Transverse colon (tissue), 4 donors: Measurements from ENCODE around the gene DNAH3. TPM values are rescaled to one million over a fixed set of nuclear protein-coding genes. Genes with fewer than 3 reads are reported as not detected.

Source experiments
- DNase-seq: peaks from one replicate; pipeline ENCODE4 v3.0.0-alpha.2; 2019
- H3K27ac ChIP-seq, 4 donors: fragments of 200-600 bp; sonication (generic); 2 replicates each; pipeline ENCODE4 v1.5.1; 2016 to 2018; ENCODE audit warnings: inconsistent platforms in 4 of 4
- H3K27me3 ChIP-seq: fragments of 200-600 bp; sonication (generic); 2 replicates; pipeline ENCODE4 v1.5.1; 2017; ENCODE audit warnings: inconsistent platforms
- H3K36me3 ChIP-seq, 4 donors: fragments of 200-600 bp; sonication (generic); 2 replicates each; pipeline ENCODE4 v1.5.1; 2017 to 2019; ENCODE audit warnings: inconsistent platforms in 4 of 4
- H3K4me1 ChIP-seq, 4 donors: fragments of 200-600 bp; sonication (generic); 2 replicates each; pipeline ENCODE4 v1.5.1; 2017 to 2020; ENCODE audit warnings: inconsistent platforms in 4 of 4
- H3K4me3 ChIP-seq, 4 donors: fragments of 200-600 bp; sonication (generic); 1 replicate in 1 of 4; 2 replicates in 3 of 4; pipeline versions ENCODE4 v1.5.1 to v1.6.1; 2017 to 2019; ENCODE audit warnings: inconsistent platforms in 4 of 4
- H3K9me3 ChIP-seq, 2 donors: fragments of 200-600 bp; sonication (generic); 2 replicates each; pipeline ENCODE4 v1.5.1; 2017 to 2019; ENCODE audit warnings: inconsistent platforms in 2 of 2
- CTCF ChIP-seq, 5 experiments: fragments of 200-600 bp in 3 of 5; fragments of 450-650 bp in 2 of 5; sonication (generic) in 3 of 5; IDR thresholded peaks; 1 replicate in 2 of 5; 2 replicates in 3 of 5; pipeline ENCODE4 v1.5.1; 2016 to 2017; ENCODE audit warnings: antibody characterized with exemption in 5 of 5, inconsistent platforms in 3 of 5, mild to moderate bottlenecking in 2 of 5, moderate library complexity in 1 of 5
- EP300 ChIP-seq: sonication (generic); formaldehyde crosslinking; IDR thresholded peaks from one replicate; pipeline ENCODE4 v1.6.1; 2017; ENCODE audit warnings: antibody characterized with exemption, low read depth
- POLR2A ChIP-seq: fragments of 450-650 bp; IDR thresholded peaks from one replicate; pipeline ENCODE4 v1.6.1; 2016; ENCODE audit warnings: antibody characterized with exemption, mild to moderate bottlenecking, moderate library complexity
- POLR2AphosphoS5 ChIP-seq, 3 donors: sonication (generic); formaldehyde crosslinking; IDR thresholded peaks; one replicate each; pipeline ENCODE4 v1.6.1; 2016; ENCODE audit warnings: antibody characterized with exemption in 3 of 3
- WGBS, 2 donors: methylation state at CpG; one replicate each; pipeline ENCODE4 v1.1.5; 2018; ENCODE audit warnings: low coverage in 1 of 2; 5-methylcytosine and 5-hydroxymethylcytosine counted together
- in situ Hi-C, 4 donors: fragments of 200-750 bp; cut with MboI; loops; one replicate each; pipeline versions ENCODE4 v1.15.0 to v1.15.1; 2017; ENCODE audit warnings: low sequenced_read_pairs in 3 of 4, low pct_ligation_motif_present in 1 of 4, low pct_unique_long_range_greater_than_20kb in 1 of 4
- intact Hi-C: fragments of 100-400 bp; cut with DNase I; formaldehyde crosslinking; loops from one replicate; pipeline ENCODE4 v1.15.1; 2023; ENCODE audit warnings: low total_unique reads
- total RNA-seq, 4 donors: library from RNA; depleted of rRNA; stranded (reverse); fragments of >200 nt; gene quantifications; one replicate each; pipeline ENCODE4 v1.1.0, GENCODE V29; 2016

The DNAH3 gene
- total RNA-seq, 4 donors from 2014 or later, result 1.1 to 28.7 (median 5.5) TPM

GRCh38 chr16:20956319-20956718 is 194.3 kb downstream of the DNAH3 start:
- 33 to 70% methylated on average over 1 to 3 of the region's 3 CpGs for WGBS, 2 donors
- intact Hi-C loops, result no loop called here
- no peak for DNase-seq
- H3K4me3 ChIP-seq, result no peak overlapping the region
- TF ChIP-seq EP300 (no peak), POLR2AphosphoS5 (IDR thresholded peaks at IDR 0.05) (no peak), CTCF (IDR thresholded peaks at IDR 0.05) (no peak), POLR2A (no peak)
- H3K9me3 ChIP-seq, result no peaks in the 10 kb centered on the region
- no peaks in the 10 kb centered on the region for H3K36me3 ChIP-seq
- no peak overlapping the region for H3K27ac ChIP-seq
- H3K4me1 ChIP-seq, result no peaks in the 10 kb centered on the region
- no peaks in the 10 kb centered on the region for H3K27me3 ChIP-seq
- in situ Hi-C loops, result no loop called here

- WGBS, 2 donors, result 86 to 100% methylated on average over 1 to 11 of the region's 11 CpGs
- TF ChIP-seq EP300 (no peak), POLR2AphosphoS5 (IDR thresholded peaks at IDR 0.05) (no peak), POLR2A (no peak), CTCF (IDR thresholded peaks at IDR 0.05) (no peak)
- intact Hi-C loops (no loop called here), in situ Hi-C loops (no loop called here)
- Histone ChIP-seq H3K4me3 (no peak overlapping the region), H3K36me3 (no peaks in the 10 kb centered on the region), H3K27ac (no peak overlapping the region), H3K4me1 (no peaks in the 10 kb centered on the region), H3K9me3 (no peaks in the 10 kb centered on the region), H3K27me3 (no peaks in the 10 kb centered on the region)
- no peak for DNase-seq
Observed at GRCh38 chr16:20954574-20954973, 196.1 kb downstream of the DNAH3 start.

GRCh38 chr16:20952139-20952920 is 198.3 kb downstream of the DNAH3 start:
- H3K4me1 ChIP-seq, result no peaks in the 10 kb centered on the region
- H3K27ac ChIP-seq, result no peak overlapping the region
- 83 to 91% methylated on average over 7 to 13 of the region's 13 CpGs for WGBS, 2 donors
- DNase-seq, result no peak
- TF ChIP-seq EP300, result no peak
- TF ChIP-seq POLR2A, result no peak
- no peak for TF ChIP-seq POLR2AphosphoS5 (IDR thresholded peaks at IDR 0.05)
- TF ChIP-seq CTCF (IDR thresholded peaks at IDR 0.05), result no peak
- H3K9me3 ChIP-seq, result no peaks in the 10 kb centered on the region
- intact Hi-C loops (no loop called here), in situ Hi-C loops (no loop called here)
- H3K4me3 ChIP-seq, result no peak overlapping the region
- H3K36me3 ChIP-seq, result no peaks in the 10 kb centered on the region
- H3K27me3 ChIP-seq, result no peaks in the 10 kb centered on the region

- Histone ChIP-seq H3K36me3 (no peaks in the 10 kb centered on the region), H3K9me3 (no peaks in the 10 kb centered on the region), H3K4me1 (no peaks in the 10 kb centered on the region), H3K4me3 (no peak overlapping the region), H3K27ac (no peak overlapping the region), H3K27me3 (no peaks in the 10 kb centered on the region)
- in situ Hi-C loops (no loop called here), intact Hi-C loops (no loop called here)
- no peak for DNase-seq
- TF ChIP-seq POLR2AphosphoS5 (IDR thresholded peaks at IDR 0.05) (no peak), POLR2A (no peak), CTCF (IDR thresholded peaks at IDR 0.05) (no peak), EP300 (no peak)
- 84% methylated on average over 4 of the region's 4 CpGs; no CpG with 5 or more reads in 1 of the 2 donors for WGBS, 2 donors
Observed at GRCh38 chr16:20950294-20950693, 200.4 kb downstream of the DNAH3 start.
